Measurements from ENCODE around the gene PTGS1. TPM values are rescaled to one million over a fixed set of nuclear protein-coding genes. Genes with fewer than 3 reads are reported as not detected.
"Not testable (repeated sequence)": the region's sequence is repeated elsewhere in the genome, so short reads cannot be mapped to it uniquely, and the experiment has no call there.

The PTGS1 gene
- total RNA-seq, 1 donor, result 2.5 TPM

GRCh38 chr9:122406070-122406890 lies 35.5 kb downstream of the PTGS1 start:
- Histone ChIP-seq H3K36me3 (ENCODE audit: insufficient read depth, low read length) (no peaks in the 10 kb centered on the region), H3K27me3 (ENCODE audit: insufficient read depth, low read length) (no peaks in the 10 kb centered on the region), H3K4me3 (ENCODE audit: insufficient read depth, low read length) (no peak overlapping the region), H3K4me2 (ENCODE audit: insufficient read depth, low read length) (no peak overlapping the region), H3K9me3 (ENCODE audit: low read depth, low read length) (no peaks in the 10 kb centered on the region), H3K79me2 (ENCODE audit: insufficient read depth, low read length) (no peaks in the 10 kb centered on the region), H3K27ac (ENCODE audit: low read depth, low read length) (no peak overlapping the region), H4K20me1 (ENCODE audit: insufficient read depth, low read length) (no peaks in the 10 kb centered on the region), H2AFZ (ENCODE audit: low read length) (no peak overlapping the region), H3K4me1 (ENCODE audit: insufficient read depth, low read length) (peaks cover 20% of the 10 kb centered on the region)
- no peak for DNase-seq (ENCODE audit: insufficient read length, low spot score, missing footprints)
- no peak for TF ChIP-seq CTCF (IDR thresholded peaks at IDR 0.05; ENCODE audit: extremely low read depth, low read depth, low read length)

GRCh38 chr9:122414108-122414507 lies 43.3 kb downstream of the PTGS1 start:
- H3K4me3 ChIP-seq (ENCODE audit: insufficient read depth, low read length); H3K4me2 ChIP-seq (ENCODE audit: insufficient read depth, low read length); H2AFZ ChIP-seq (ENCODE audit: low read length); H4K20me1 ChIP-seq (ENCODE audit: insufficient read depth, low read length); DNase-seq (ENCODE audit: insufficient read length, low spot score, missing footprints); H3K79me2 ChIP-seq (ENCODE audit: insufficient read depth, low read length); H3K4me1 ChIP-seq (ENCODE audit: insufficient read depth, low read length); H3K36me3 ChIP-seq (ENCODE audit: insufficient read depth, low read length); H3K27ac ChIP-seq (ENCODE audit: low read depth, low read length); H3K9me3 ChIP-seq (ENCODE audit: low read depth, low read length); H3K27me3 ChIP-seq (ENCODE audit: insufficient read depth, low read length): not testable (repeated sequence)

- no peaks in the 10 kb centered on the region for H3K4me1 ChIP-seq (ENCODE audit: insufficient read depth, low read length)
- TF ChIP-seq CTCF (IDR thresholded peaks at IDR 0.05; ENCODE audit: extremely low read depth, low read depth, low read length), result no peak
These were observed 47.2 kb downstream of the PTGS1 start for GRCh38 chr9:122418016-122418415.

GRCh38 chr9:122420315-122420714 lies 49.5 kb downstream of the PTGS1 start:
- H3K4me3 ChIP-seq (ENCODE audit: insufficient read depth, low read length), result no peak overlapping the region
- no peak overlapping the region for H3K27ac ChIP-seq (ENCODE audit: low read depth, low read length)
- no peak for DNase-seq (ENCODE audit: insufficient read length, low spot score, missing footprints)
- no peaks in the 10 kb centered on the region for H3K9me3 ChIP-seq (ENCODE audit: low read depth, low read length)
- no peaks in the 10 kb centered on the region for H3K27me3 ChIP-seq (ENCODE audit: insufficient read depth, low read length)
- no peaks in the 10 kb centered on the region for H3K36me3 ChIP-seq (ENCODE audit: insufficient read depth, low read length)
- H3K79me2 ChIP-seq (ENCODE audit: insufficient read depth, low read length), result no peaks in the 10 kb centered on the region
- no peak overlapping the region for H2AFZ ChIP-seq (ENCODE audit: low read length)
- no peak overlapping the region for H3K4me2 ChIP-seq (ENCODE audit: insufficient read depth, low read length)
- TF ChIP-seq CTCF (IDR thresholded peaks at IDR 0.05; ENCODE audit: extremely low read depth, low read depth, low read length), result no peak
- H4K20me1 ChIP-seq (ENCODE audit: insufficient read depth, low read length), result no peaks in the 10 kb centered on the region
- no peaks in the 10 kb centered on the region for H3K4me1 ChIP-seq (ENCODE audit: insufficient read depth, low read length)

More at GRCh38 chr9:122418016-122418415, 47.2 kb downstream of the PTGS1 start:
- Histone ChIP-seq H3K4me3 (ENCODE audit: insufficient read depth, low read length) (no peak overlapping the region), H3K36me3 (ENCODE audit: insufficient read depth, low read length) (no peaks in the 10 kb centered on the region), H2AFZ (ENCODE audit: low read length) (no peak overlapping the region), H3K9me3 (ENCODE audit: low read depth, low read length) (no peaks in the 10 kb centered on the region), H3K4me2 (ENCODE audit: insufficient read depth, low read length) (no peak overlapping the region), H4K20me1 (ENCODE audit: insufficient read depth, low read length) (no peaks in the 10 kb centered on the region), H3K79me2 (ENCODE audit: insufficient read depth, low read length) (no peaks in the 10 kb centered on the region), H3K27me3 (ENCODE audit: insufficient read depth, low read length) (no peaks in the 10 kb centered on the region), H3K27ac (ENCODE audit: low read depth, low read length) (no peak overlapping the region)
- no peak for DNase-seq (ENCODE audit: insufficient read length, low spot score, missing footprints)

Data from osteoblast (primary cell).